22Rv1 (cell line): ENCODE data around the gene STK11IP.

Experiments
- CTCF ChIP-seq: fragments of 450-650 bp; IDR thresholded peaks from 2 replicates; pipeline ENCODE4 v1.5.1; 2017; ENCODE audit warnings: mild to moderate bottlenecking
- ZFX ChIP-seq: fragments of 450-650 bp; IDR thresholded peaks from 2 replicates; pipeline ENCODE4 v1.6.1; 2017; ENCODE audit warnings: antibody characterized with exemption, borderline replicate concordance

DNA sequence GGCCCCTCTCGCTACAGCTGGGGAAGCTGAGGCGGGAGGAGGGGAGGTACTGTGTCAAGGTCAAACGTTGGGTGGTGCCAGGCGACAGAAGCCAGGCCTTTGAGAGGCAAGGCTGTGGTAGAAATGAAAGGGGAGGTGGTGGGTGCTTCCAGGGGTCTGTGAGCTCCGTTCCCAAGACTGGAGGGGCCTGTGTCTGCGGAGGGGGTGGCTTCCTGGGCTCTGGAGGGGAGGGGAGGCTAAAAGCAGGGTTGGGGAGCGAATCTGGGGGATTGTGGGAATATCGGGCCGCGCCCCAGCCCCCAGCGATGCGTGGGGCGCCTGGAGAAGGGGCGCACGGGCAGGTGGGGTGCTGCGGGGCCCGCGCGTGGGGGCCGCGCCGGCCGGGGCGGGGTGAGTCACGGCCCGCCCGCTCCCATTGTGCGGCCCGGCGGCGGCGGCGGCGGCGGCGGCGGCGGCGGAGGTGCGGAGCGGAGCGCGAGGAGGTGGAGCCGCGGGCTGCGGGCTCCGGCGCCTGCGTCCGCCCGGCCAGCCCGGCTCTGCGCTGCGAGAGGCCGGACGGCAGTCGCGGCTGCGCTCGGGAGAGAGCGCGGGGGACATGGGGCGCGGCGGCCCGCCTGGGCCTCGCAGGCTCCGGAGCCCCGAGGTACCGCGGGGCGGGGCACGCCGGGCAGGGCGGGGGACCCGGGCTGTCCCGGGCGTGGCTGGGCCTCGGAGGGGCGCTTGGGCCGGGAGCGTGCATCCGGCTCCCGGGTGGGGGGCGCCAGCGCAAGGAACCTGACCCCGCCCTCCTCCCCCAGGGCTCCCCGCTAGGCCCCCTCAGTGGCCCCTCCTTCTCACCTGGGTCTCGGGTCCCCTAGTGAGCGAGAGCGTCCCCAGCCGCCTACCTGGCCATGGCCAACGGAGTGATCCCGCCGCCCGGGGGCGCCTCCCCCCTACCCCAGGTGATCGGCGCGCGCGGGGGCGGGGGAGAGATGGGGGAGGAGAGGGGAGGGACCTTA is 29.7 kb downstream of the STK11IP start, which contains the start of gene SLC4A3:
- TF ChIP-seq CTCF (peak; percentile 42), ZFX (no peak)
